Smooth muscle cell (in vitro differentiated cells): ENCODE measurements around the gene IL4I1. TPM values are rescaled to one million over a fixed set of nuclear protein-coding genes. Genes with fewer than 3 reads are reported as not detected.

ENCODE experiments used
- DNase-seq: peaks from one replicate; lab custom pipeline; 2025; ENCODE audit not compliant: unreplicated experiment; lab: John Stamatoyannopoulos, UW
- H2AFZ ChIP-seq: fragments of 200-600 bp; sonication (generic); 2 replicates; pipeline ENCODE4 v1.6.0; 2016; ENCODE audit warnings: antibody characterized with exemption, low read depth, mild to moderate bottlenecking
- H3F3A ChIP-seq: fragments of 200-600 bp; sonication (generic); 2 replicates; pipeline ENCODE4 v1.6.0; 2017; ENCODE audit warnings: antibody characterized with exemption, low read depth
- H3K27ac ChIP-seq: fragments of 200-600 bp; sonication (generic); 2 replicates; pipeline ENCODE4 v1.5.1; 2016; ENCODE audit warnings: low read depth, mild to moderate bottlenecking
- H3K27me3 ChIP-seq: fragments of 200-600 bp; sonication (generic); 2 replicates; pipeline ENCODE4 v1.6.1; 2016; ENCODE audit warnings: low read depth, mild to moderate bottlenecking
- H3K36me3 ChIP-seq: fragments of 200-600 bp; sonication (generic); 2 replicates; pipeline ENCODE4 v1.5.1; 2016; ENCODE audit warnings: low read depth
- H3K4me1 ChIP-seq: fragments of 200-600 bp; sonication (generic); 2 replicates; pipeline ENCODE4 v1.5.1; 2016; ENCODE audit warnings: low read depth
- H3K4me2 ChIP-seq: fragments of 200-600 bp; sonication (generic); 2 replicates; pipeline ENCODE4 v1.6.0; 2016; ENCODE audit warnings: mild to moderate bottlenecking
- H3K4me3 ChIP-seq: fragments of 200-600 bp; sonication (generic); 2 replicates; pipeline ENCODE4 v1.5.1; 2016; ENCODE audit warnings: mild to moderate bottlenecking
- H3K79me2 ChIP-seq: fragments of 200-600 bp; sonication (generic); 2 replicates; pipeline ENCODE4 v1.6.0; 2016; ENCODE audit warnings: low read depth, mild to moderate bottlenecking
- H3K9ac ChIP-seq: fragments of 200-600 bp; sonication (generic); 2 replicates; pipeline ENCODE4 v1.6.0; 2016; ENCODE audit warnings: low read depth
- H3K9me3 ChIP-seq: fragments of 200-600 bp; sonication (generic); replicated peaks from 2 replicates; pipeline ENCODE4 v1.5.1; 2016; ENCODE audit warnings: low read depth
- H4K20me1 ChIP-seq: fragments of 200-600 bp; sonication (generic); 2 replicates; pipeline ENCODE4 v1.6.0; 2016; ENCODE audit warnings: low read depth
- WGBS: methylation state at CpG from one replicate; pipeline ENCODE4 v1.1.7; 2016; ENCODE audit warnings: low lambda C conversion rate; 5-methylcytosine and 5-hydroxymethylcytosine counted together
- polyA plus RNA-seq: library from polyadenylated mRNA; unstranded; fragments of >200 nt; fragmentation: Nextera tagmentation; extraction: Ambion mirVana; gene quantifications from 2 replicates; pipeline ENCODE4 v1.2.1, GENCODE V29; 2016
- total RNA-seq: library from RNA; depleted of rRNA; stranded (reverse); fragments of >200 nt; gene quantifications from 2 replicates; pipeline ENCODE4 v1.2.3, GENCODE V29; 2014
- TF ChIP-seq, protein P1 (sequence below): fragments of 200-600 bp; sonication (generic); IDR thresholded peaks from 2 replicates; pipeline ENCODE4 v1.5.1; 2017; ENCODE audit warnings: borderline replicate concordance, mild to moderate bottlenecking, antibody characterized with exemption; ENCODE audit not compliant: insufficient read depth, poor library complexity, severe bottlenecking

Gene IL4I1
- total and polyA plus RNA-seq, 2 experiments from 2014 or later = 1.3 TPM; not detected in 1

DNA sequence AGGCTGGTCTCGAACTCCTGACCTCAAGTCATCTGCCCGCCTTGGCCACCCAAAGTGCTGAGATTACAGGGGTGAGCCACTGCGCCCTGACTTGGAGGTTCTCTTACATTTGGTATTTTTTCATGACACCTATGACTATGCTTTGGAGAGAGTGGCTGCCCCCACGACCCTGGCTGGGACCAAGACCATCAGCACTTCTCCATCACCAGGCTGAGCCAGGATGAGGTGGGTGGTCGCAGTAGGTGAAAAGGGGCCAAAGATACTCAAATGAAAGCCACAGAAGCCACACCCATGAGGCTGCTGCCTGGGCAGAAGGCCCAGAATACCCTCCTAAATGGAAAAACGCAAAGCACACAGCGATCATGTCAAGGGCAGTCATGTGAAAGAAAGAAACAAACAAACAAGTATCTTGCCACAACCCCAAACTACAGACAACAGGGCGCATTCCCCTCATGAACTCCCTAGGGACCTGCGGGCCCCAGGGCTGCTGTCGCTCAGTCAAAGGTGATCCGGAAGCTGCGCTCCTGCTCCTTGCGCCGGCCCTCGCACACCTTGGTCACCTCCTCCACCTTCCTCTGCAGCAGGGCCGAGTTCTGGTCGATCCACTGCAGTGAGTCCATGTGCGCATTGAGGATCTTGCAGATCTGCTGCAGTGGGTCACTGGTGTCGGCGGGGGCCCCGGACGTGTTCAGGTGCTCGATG, 11.2 kb upstream of the IL4I1 start:
- 98% methylated on average over 23 of the region's 23 CpGs for WGBS
- no peak for DNase-seq
- Histone ChIP-seq H3K4me2 (no peak overlapping the region), H3K36me3 (no peaks in the 10 kb centered on the region), H4K20me1 (peaks cover 16% of the 10 kb centered on the region), H2AFZ (no peak overlapping the region), H3K27ac (no peak overlapping the region), H3K79me2 (no peaks in the 10 kb centered on the region), H3K27me3 (no peaks in the 10 kb centered on the region), H3K4me3 (no peak overlapping the region), H3K9me3 (no peaks in the 10 kb centered on the region), H3F3A (no peaks in the 10 kb centered on the region), H3K9ac (no peak overlapping the region), H3K4me1 (no peaks in the 10 kb centered on the region)
- TF ChIP-seq, protein P1, sequence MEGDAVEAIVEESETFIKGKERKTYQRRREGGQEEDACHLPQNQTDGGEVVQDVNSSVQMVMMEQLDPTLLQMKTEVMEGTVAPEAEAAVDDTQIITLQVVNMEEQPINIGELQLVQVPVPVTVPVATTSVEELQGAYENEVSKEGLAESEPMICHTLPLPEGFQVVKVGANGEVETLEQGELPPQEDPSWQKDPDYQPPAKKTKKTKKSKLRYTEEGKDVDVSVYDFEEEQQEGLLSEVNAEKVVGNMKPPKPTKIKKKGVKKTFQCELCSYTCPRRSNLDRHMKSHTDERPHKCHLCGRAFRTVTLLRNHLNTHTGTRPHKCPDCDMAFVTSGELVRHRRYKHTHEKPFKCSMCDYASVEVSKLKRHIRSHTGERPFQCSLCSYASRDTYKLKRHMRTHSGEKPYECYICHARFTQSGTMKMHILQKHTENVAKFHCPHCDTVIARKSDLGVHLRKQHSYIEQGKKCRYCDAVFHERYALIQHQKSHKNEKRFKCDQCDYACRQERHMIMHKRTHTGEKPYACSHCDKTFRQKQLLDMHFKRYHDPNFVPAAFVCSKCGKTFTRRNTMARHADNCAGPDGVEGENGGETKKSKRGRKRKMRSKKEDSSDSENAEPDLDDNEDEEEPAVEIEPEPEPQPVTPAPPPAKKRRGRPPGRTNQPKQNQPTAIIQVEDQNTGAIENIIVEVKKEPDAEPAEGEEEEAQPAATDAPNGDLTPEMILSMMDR = no peak

DNA sequence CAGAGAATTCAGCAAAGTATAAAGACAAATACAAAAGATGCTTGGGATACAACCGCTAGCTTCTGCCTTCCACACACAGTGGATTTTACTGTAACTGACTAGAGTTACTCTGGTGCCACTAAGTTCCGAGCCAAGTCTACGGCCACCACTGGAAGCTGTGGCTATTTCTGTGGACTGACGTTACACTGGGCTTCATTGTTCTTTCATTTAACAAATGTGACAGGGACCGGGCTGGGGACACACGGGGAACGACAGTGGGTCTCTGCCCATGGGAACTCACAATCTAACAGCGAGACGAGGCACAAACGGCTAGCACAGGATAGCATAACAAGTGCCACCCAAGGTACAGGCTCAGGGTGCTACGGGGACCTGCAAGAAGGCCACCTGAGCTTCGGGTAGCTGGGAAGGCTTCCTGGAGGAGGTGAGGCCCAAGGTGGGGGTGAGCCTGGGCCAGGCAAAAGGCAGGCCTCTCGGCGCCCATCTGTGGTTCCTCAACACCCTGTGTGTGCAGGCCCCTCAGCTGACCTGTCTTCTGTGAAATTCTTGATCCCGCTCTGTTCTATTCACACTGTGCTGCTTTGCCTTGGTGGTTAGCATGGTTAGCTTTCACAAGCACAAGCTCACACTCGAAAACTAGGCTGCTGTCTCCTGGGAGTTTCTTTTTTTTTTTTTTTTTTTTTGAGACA, 10.3 kb upstream of the IL4I1 start:
- no peak overlapping the region for H3K4me3 ChIP-seq
- H3K79me2 ChIP-seq = no peaks in the 10 kb centered on the region
- TF ChIP-seq, protein P1 = no peak
- no peaks in the 10 kb centered on the region for H3K27me3 ChIP-seq
- no peak overlapping the region for H2AFZ ChIP-seq
- no peak overlapping the region for H3K9ac ChIP-seq
- WGBS = 96% methylated on average over 16 of the region's 16 CpGs
- H4K20me1 ChIP-seq = peaks cover 16% of the 10 kb centered on the region
- H3K9me3 ChIP-seq = no peaks in the 10 kb centered on the region
- no peak overlapping the region for H3K27ac ChIP-seq
- H3F3A ChIP-seq = no peaks in the 10 kb centered on the region
- no peak for DNase-seq
- no peaks in the 10 kb centered on the region for H3K4me1 ChIP-seq
- no peaks in the 10 kb centered on the region for H3K36me3 ChIP-seq
- H3K4me2 ChIP-seq = no peak overlapping the region

DNA sequence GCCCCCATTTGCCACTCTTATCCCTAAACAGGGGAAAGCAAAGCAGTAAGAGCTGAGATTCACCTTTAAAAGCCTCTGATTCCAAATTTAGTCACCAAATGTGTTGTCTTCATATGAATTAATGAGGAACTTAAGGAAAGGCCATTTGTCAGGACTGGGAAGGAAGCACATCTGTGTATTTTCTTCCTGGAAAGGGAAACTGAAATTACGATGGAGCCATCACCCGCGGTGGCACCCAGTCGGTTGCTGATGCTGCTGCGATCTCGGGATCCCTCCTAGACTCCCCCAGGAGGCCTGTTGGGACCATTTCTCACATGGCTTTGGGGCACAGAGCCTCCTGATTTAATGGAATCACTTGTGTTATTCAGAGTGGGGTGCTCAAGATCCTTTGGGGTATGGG, 7.4 kb upstream of the IL4I1 start:
- TF ChIP-seq, protein P1 = no peak
- WGBS = 95% methylated on average over 6 of the region's 6 CpGs
- no peaks in the 10 kb centered on the region for H3K27me3 ChIP-seq
- H3K36me3 ChIP-seq = no peaks in the 10 kb centered on the region
- no peak overlapping the region for H2AFZ ChIP-seq
- no peak for DNase-seq
- no peaks in the 10 kb centered on the region for H3K4me1 ChIP-seq
- H3K27ac ChIP-seq = no peak overlapping the region
- H3F3A ChIP-seq = no peaks in the 10 kb centered on the region
- H4K20me1 ChIP-seq = peaks cover 4% of the 10 kb centered on the region
- no peak overlapping the region for H3K4me3 ChIP-seq
- no peaks in the 10 kb centered on the region for H3K9me3 ChIP-seq
- H3K4me2 ChIP-seq = no peak overlapping the region
- H3K9ac ChIP-seq = no peak overlapping the region
- H3K79me2 ChIP-seq = no peaks in the 10 kb centered on the region
